CD14-positive monocyte (primary cell): ENCODE data around the gene PPP2R5B. TPM values are rescaled to one million over a fixed set of nuclear protein-coding genes. Genes with fewer than 3 reads are reported as not detected.

Experiments used
- DNase-seq, 3 donors: peaks; one replicate each; pipeline ENCODE4 v3.0.0-alpha.2; 2011 to 2022
- H2AFZ ChIP-seq: 2 replicates; pipeline ENCODE4 v1.6.0; 2012; ENCODE audit warnings: mild to moderate bottlenecking, low read depth, low read length, inconsistent platforms; ENCODE audit not compliant: insufficient read depth, poor library complexity, severe bottlenecking
- H3K27ac ChIP-seq, 2 donors: 1 replicate in 1 of 2; 2 replicates in 1 of 2; pipeline ENCODE4 v1.5.1; 2012 to 2013; ENCODE audit warnings: low read length in 2 of 2, control low read depth in 1 of 2, inconsistent platforms in 1 of 2, low read depth in 1 of 2, mild to moderate bottlenecking in 1 of 2
- H3K27me3 ChIP-seq, 2 donors: one replicate each; pipeline versions ENCODE4 v1.6.0 to v1.6.1; 2011 to 2013; ENCODE audit warnings: low read length in 2 of 2; ENCODE audit not compliant: control insufficient read depth in 2 of 2, insufficient read depth in 2 of 2
- H3K36me3 ChIP-seq, 2 donors: replicated peaks in 1 of 2; 1 replicate in 1 of 2; 2 replicates in 1 of 2; pipeline versions ENCODE4 v1.5.1 to v1.6.1; 2012 to 2013; ENCODE audit warnings: low read length in 2 of 2, control low read depth in 1 of 2, inconsistent platforms in 1 of 2, mild to moderate bottlenecking in 1 of 2; ENCODE audit not compliant: insufficient read depth in 2 of 2, control insufficient read depth in 1 of 2
- H3K4me1 ChIP-seq, 2 donors: 1 replicate in 1 of 2; 2 replicates in 1 of 2; pipeline versions ENCODE4 v1.5.1 to v1.6.1; 2012 to 2013; ENCODE audit warnings: low read length in 2 of 2, control low read depth in 1 of 2, inconsistent platforms in 1 of 2, mild to moderate bottlenecking in 1 of 2, moderate library complexity in 1 of 2; ENCODE audit not compliant: insufficient read depth in 2 of 2, control insufficient read depth in 1 of 2
- H3K4me2 ChIP-seq: replicated peaks from 2 replicates; pipeline ENCODE3; 2012; ENCODE audit warnings: low read length, moderate library complexity, mild to moderate bottlenecking; ENCODE audit not compliant: poor library complexity, severe bottlenecking; ENCODE audit errors: extremely low read depth
- H3K4me3 ChIP-seq, 3 experiments: fragments of 200-600 bp in 1 of 3; sonication (generic) in 1 of 3; replicated peaks in 1 of 3; 1 replicate in 2 of 3; 2 replicates in 1 of 3; pipeline ENCODE4 v1.5.1; 2011 to 2013; ENCODE audit warnings: low read length in 3 of 3, mild to moderate bottlenecking in 3 of 3, control low read depth in 2 of 3, low read depth in 2 of 3, inconsistent platforms in 1 of 3, moderate library complexity in 1 of 3
- H3K79me2 ChIP-seq: 2 replicates; pipeline ENCODE4 v1.6.0; 2012; ENCODE audit warnings: mild to moderate bottlenecking, control low read depth, inconsistent platforms, low read length, moderate library complexity; ENCODE audit not compliant: insufficient read depth
- H3K9ac ChIP-seq: 2 replicates; pipeline ENCODE4 v1.6.0; 2017; ENCODE audit warnings: low read length, mild to moderate bottlenecking; ENCODE audit not compliant: insufficient read depth, poor library complexity, severe bottlenecking
- H3K9me3 ChIP-seq, 2 donors: replicated peaks in 1 of 2; 1 replicate in 1 of 2; 2 replicates in 1 of 2; pipeline versions ENCODE4 v1.5.1 to v1.6.1; 2012 to 2013; ENCODE audit warnings: low read length in 2 of 2, control low read depth in 1 of 2; ENCODE audit not compliant: control insufficient read depth in 1 of 2, insufficient read depth in 1 of 2
- H4K20me1 ChIP-seq: 2 replicates; pipeline ENCODE4 v1.6.0; 2012; ENCODE audit warnings: mild to moderate bottlenecking, low read length, control low read depth, moderate library complexity; ENCODE audit not compliant: insufficient read depth
- H3K27ac Mint-ChIP-seq, 7 donors: one replicate each; pipeline ENCODE4 v1.8.0; 2020; ENCODE audit warnings: mild to moderate bottlenecking in 7 of 7, mixed read lengths in 7 of 7, moderate library complexity in 6 of 7, inconsistent platforms in 2 of 7
- H3K27me3 Mint-ChIP-seq, 3 donors: one replicate each; pipeline ENCODE4 v1.8.0; 2021 to 2022; ENCODE audit warnings: low read depth in 3 of 3, mild to moderate bottlenecking in 3 of 3, mixed read lengths in 3 of 3, moderate library complexity in 3 of 3, inconsistent platforms in 1 of 3
- H3K36me3 Mint-ChIP-seq, 2 donors: one replicate each; pipeline ENCODE4 v1.8.0; 2020; ENCODE audit warnings: mixed read lengths in 2 of 2, inconsistent platforms in 1 of 2, mild to moderate bottlenecking in 1 of 2
- H3K4me1 Mint-ChIP-seq: one replicate; pipeline ENCODE4 v1.8.0; 2020; ENCODE audit warnings: mild to moderate bottlenecking, mixed read lengths
- H3K4me3 Mint-ChIP-seq, 2 donors: one replicate each; pipeline ENCODE4 v1.8.0; 2020; ENCODE audit warnings: mild to moderate bottlenecking in 2 of 2, mixed read lengths in 2 of 2, moderate library complexity in 1 of 2
- H3K9me3 Mint-ChIP-seq, 7 donors: one replicate each; pipeline ENCODE4 v1.8.0; 2020 to 2022; ENCODE audit warnings: mixed read lengths in 7 of 7, mild to moderate bottlenecking in 6 of 7, moderate library complexity in 6 of 7, inconsistent platforms in 2 of 7
- WGBS: methylation state at CpG from one replicate; pipeline ENCODE4 v1.1.5; 2013; ENCODE audit warnings: missing lambda C conversion rate; ENCODE audit not compliant: insufficient coverage; 5-methylcytosine and 5-hydroxymethylcytosine counted together
- intact Hi-C, 2 donors: fragments of 100-400 bp; cut with micrococcal nuclease; formaldehyde crosslinking; loops; one replicate each; pipeline versions ENCODE4 v1.15.0 to v1.15.1; 2023
- polyA plus RNA-seq, 3 donors: library from polyadenylated mRNA; depleted of rRNA in 1 of 3; unstranded in 2 of 3; stranded (reverse) in 1 of 3; fragments of 300-500 nt in 2 of 3; fragments of >200 nt in 1 of 3; fragmentation: Illumina TruSeq in 2 of 3; gene quantifications; 1 replicate in 2 of 3; 2 replicates in 1 of 3; pipeline ENCODE4 v1.2.3, GENCODE V29; 2012 to 2021
- TF ChIP-seq, protein P1 (sequence below): fragments of 200-600 bp; IDR thresholded peaks from one replicate; pipeline ENCODE4 v1.8.0; 2022; ENCODE audit warnings: antibody characterized with exemption, mild to moderate bottlenecking

The PPP2R5B gene
- polyA plus RNA-seq, 3 donors, result 9.0 to 26.7 (median 9.4) TPM

GRCh38 chr11:64933935-64934681 is 9.6 kb downstream of the PPP2R5B start:
- Histone ChIP-seq H3K9ac (no peak overlapping the region), H2AFZ (no peak overlapping the region), H3K4me1 (peaks cover 0 to 3% of the 10 kb centered on the region in 2 donors), H3K4me3 (no peak overlapping the region), H3K79me2 (no peaks in the 10 kb centered on the region), H3K9me3 (no peaks in the 10 kb centered on the region), H3K36me3 (peaks cover 40 to 50% of the 10 kb centered on the region in 2 donors), H3K27ac (no peak overlapping the region), H4K20me1 (no peaks in the 10 kb centered on the region), H3K4me2 (no peak overlapping the region), H3K27me3 (no peaks in the 10 kb centered on the region)
- Mint-ChIP-seq H3K4me3 (no peak overlapping the region), H3K36me3 (peaks cover 53 to 56% of the 10 kb centered on the region in 2 donors), H3K4me1 (peaks cover 4% of the 10 kb centered on the region), H3K27ac (peak overlapping the region in 1 of 7 donors; percentile 80), H3K9me3 (no peaks in the 10 kb centered on the region), H3K27me3 (peaks cover 3 to 8% (median 7%) of the 10 kb centered on the region in 3 donors)
- intact Hi-C loops, result no loop called here
- DNase-seq, result no peak
- TF ChIP-seq, protein P1, sequence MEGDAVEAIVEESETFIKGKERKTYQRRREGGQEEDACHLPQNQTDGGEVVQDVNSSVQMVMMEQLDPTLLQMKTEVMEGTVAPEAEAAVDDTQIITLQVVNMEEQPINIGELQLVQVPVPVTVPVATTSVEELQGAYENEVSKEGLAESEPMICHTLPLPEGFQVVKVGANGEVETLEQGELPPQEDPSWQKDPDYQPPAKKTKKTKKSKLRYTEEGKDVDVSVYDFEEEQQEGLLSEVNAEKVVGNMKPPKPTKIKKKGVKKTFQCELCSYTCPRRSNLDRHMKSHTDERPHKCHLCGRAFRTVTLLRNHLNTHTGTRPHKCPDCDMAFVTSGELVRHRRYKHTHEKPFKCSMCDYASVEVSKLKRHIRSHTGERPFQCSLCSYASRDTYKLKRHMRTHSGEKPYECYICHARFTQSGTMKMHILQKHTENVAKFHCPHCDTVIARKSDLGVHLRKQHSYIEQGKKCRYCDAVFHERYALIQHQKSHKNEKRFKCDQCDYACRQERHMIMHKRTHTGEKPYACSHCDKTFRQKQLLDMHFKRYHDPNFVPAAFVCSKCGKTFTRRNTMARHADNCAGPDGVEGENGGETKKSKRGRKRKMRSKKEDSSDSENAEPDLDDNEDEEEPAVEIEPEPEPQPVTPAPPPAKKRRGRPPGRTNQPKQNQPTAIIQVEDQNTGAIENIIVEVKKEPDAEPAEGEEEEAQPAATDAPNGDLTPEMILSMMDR, result no peak
- WGBS, result 79% methylated on average over 5 of the region's 10 CpGs

DNA sequence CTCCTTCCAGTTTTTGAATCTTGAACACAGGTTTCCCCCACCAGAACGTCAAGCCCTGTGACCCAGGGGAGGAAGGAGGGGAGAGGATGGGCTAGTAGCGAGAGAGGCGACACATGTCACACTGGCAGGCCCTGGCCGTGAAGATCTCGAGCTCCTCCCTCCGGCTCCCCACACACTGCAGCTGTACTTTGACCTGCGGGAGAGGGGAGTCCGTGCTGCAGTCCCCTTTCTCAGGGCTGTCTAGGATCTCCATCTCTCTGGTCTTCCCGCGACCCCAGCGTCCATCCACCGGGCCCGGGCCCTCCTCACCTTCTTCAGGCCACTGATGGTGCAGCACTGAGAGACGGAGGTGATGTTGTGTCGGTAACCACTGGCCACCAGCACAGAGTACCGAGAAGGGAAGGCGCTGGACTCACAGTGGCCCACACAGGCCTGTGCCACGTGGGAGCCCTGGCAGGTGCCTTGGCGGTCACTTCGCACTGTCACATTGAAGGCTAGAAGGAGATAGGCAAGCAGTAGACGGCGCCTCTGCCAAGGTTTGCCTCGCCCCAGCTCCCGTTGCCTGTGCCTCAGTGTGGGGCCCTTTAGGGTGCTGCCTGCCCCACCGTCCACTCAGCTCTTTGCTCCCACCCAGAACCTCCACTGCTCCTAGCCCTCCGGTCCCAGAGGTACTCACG is 10.3 kb downstream of the PPP2R5B start:
- Histone ChIP-seq H2AFZ (no peak overlapping the region), H4K20me1 (no peaks in the 10 kb centered on the region), H3K4me2 (no peak overlapping the region), H3K9ac (no peak overlapping the region), H3K9me3 (no peaks in the 10 kb centered on the region), H3K4me3 (no peak overlapping the region), H3K27me3 (no peaks in the 10 kb centered on the region), H3K4me1 (peaks cover 0 to 3% of the 10 kb centered on the region in 2 donors), H3K79me2 (no peaks in the 10 kb centered on the region), H3K36me3 (peaks cover 39 to 43% of the 10 kb centered on the region in 2 donors), H3K27ac (no peak overlapping the region)
- no peaks in the 10 kb centered on the region for H3K9me3 Mint-ChIP-seq
- TF ChIP-seq, protein P1, result no peak
- WGBS, result 94% methylated on average over 25 of the region's 27 CpGs
- peaks cover 4% of the 10 kb centered on the region for H3K4me1 Mint-ChIP-seq
- H3K4me3 Mint-ChIP-seq, result no peak overlapping the region
- no peak for DNase-seq
- peaks cover 4 to 8% (median 8%) of the 10 kb centered on the region in 3 donors for H3K27me3 Mint-ChIP-seq
- intact Hi-C loops, result no loop called here
- no peak overlapping the region for H3K27ac Mint-ChIP-seq
- H3K36me3 Mint-ChIP-seq, result peaks cover 46 to 49% of the 10 kb centered on the region in 2 donors
